HG02938 (cell line): ENCODE measurements around the gene MTR.

Experiments used
- ATAC-seq: cut with Tn5 transposase; IDR thresholded peaks from one replicate; pipeline ENCODE4 v1.9.1; 2021; ENCODE audit warnings: mild to moderate bottlenecking, moderate library complexity; ENCODE audit not compliant: unreplicated experiment

MTR gene

DNA sequence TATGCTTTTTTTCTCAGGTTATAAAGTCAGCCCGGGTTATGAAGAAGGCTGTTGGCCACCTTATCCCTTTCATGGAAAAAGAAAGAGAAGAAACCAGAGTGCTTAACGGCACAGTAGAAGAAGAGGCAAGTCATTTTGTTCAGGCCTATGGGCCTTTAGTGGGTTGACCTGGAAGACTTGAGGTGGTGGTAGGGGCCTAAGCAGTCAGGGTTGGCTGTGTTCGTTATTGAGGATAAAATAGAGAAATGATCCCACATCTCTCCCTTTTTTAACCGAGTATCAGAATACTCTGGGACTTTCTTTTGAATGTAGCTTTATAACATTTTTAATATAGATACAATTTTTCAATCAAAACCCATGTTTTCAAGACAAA is 67.1 kb downstream of the MTR start:
- ATAC-seq, result no peak

DNA sequence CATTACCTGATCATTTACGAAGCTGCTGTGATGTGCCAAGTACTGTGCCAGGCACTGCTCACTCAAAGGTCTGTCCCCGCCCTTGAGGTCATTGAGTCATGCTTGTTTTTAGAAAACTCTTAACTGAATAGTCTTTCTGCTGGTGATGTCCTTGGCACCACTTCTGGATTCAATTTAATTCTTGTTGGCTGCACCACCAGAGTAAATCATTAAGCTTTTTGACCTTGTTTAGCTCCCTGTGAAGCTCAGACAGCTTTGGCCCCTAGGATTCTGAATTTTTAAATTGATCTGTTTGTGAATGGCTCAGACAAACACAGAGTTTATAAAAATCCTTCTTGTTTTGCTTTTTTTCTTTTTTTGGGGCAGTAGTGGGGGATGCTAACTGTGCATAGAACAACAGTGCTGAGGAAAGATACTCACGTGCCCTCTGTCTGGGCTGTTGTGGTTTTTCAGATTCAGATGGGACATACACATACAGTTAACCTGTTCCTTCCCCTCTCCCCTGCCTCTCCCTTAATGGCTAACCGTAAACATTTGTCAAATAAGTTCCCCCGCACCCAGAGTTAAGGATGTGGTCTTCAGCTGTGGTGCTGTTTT is 67.6 kb downstream of the MTR start:
- no peak for ATAC-seq

DNA sequence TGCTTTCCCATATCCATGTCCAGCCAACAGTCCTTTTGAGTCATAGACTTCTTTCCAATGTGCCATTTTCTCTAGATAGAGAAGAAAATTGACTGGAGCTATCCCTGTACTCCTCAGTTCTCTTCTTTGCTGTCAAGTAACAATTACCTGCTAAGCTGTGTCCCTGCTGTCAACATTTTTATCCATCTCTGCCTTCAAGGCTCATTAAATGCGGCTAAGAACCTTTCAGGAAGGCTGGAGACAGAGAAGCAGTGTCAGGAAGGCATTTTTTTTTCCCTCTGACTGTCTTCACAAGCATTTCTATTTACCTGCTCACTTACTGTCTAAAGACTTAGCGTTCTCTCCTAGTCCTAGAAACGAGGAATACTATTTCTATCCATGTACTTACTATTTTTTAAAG is 69.1 kb downstream of the MTR start:
- ATAC-seq, result no peak

DNA sequence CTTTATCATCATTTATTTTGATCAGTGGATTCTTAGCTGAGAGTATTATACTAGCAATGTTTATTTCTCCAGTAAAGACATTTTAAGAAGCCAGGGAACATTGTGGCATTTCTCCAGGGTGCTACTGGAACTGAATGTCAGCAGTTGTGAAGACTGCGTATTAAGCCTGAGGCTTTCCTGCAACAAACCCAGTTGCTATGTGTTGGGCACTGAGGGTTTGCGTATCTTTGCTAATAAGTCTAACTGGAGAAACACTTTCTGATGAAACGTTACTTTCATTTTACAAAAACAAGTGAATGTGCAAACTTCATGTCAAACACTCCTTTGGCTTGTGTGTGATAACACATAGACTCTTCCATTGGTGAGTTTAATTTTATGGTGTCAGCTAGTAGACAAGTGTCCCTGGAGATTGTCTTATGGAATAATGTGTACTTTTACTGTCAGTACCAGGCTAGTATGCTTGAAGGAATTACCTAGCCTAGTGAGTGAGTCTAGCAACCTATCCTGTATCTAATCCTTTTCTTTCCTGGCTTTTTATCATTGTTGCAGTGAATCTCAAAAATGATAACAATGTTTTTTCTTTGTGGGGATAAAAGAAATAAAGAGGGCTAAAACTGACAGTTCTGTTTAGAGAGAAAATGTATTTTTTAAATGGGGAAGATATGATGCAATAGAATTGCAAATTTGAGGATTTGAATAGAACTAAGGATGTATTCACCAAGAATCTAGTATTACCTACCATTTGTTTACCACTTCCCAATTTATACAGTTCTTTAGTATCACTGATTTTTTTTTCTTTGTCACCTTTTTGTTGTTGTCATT is 70.1 kb downstream of the MTR start:
- ATAC-seq, result no peak

DNA sequence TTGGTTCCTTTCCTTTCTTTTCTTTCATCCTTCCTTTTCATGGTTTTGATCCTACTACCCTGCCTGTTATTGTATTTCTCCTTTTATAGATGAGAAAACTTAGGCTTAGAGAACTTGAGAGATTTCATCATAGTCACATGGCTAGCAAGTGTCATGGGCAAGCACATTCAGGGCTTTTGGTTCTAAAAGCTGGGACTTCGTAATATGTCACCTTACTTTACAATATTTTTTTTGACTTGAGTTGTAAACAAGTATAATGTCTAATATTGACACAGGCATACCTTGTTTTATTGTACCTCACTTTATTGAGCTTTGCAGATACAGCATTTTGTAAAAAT is 70.7 kb downstream of the MTR start:
- ATAC-seq, result no peak

DNA sequence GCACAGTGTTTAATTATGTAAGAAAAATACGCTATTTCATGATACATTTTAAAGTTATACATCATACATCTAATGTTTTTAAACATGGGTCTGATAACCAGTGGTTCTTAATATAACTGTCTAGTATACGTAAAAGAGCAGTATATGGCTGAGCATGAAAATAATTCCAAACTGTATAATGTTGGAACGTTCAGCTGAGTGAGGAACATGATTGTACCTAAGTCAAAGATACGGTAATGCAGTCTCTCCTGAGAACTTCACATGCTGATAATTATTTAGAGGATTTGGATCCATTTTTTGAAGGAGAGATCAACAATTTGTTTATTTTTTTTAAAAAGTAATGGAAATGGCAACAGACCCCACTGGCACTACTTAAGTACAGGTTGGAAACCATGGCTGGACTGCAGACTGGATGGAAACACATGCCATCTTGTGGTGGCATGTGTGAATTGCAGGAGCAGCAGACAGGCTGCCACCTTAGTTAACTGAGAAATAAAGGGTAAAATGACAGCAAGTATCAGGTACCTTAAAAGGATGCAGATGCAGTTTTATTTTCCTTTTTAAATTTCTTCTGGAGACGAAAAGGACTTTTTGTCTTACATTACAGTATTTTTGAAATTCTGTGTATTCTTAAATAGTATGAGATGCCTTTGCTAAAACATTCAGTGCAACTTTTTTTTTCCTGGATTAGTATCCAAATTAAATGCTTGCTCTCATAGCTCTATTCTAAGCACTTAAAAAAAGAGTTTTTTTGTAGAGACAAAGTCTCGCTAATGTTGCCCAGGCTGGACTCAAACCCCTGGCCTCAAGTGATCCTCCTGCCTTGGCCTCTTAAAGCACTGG is 73.8 kb downstream of the MTR start:
- peak; percentile 81 for ATAC-seq

DNA sequence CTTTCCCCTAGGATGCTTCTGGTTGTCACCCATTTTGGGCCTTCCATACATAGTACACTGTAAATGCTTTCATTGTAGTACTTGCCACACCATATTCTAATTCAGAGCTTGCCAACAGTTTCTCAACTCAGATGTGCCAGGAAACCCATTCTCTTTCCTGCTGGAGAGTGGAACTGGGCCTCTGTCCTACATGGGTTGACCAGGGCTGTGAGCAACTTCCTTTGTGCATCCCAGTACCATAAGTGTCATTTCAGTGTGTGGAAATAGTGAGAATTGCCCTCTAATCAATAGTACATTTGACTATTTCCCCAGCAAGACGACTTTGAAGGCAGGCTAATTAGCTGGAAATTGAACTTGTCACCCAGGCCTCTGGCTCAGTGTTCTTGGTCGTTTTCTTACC is 74.8 kb downstream of the MTR start:
- ATAC-seq, result no peak

DNA sequence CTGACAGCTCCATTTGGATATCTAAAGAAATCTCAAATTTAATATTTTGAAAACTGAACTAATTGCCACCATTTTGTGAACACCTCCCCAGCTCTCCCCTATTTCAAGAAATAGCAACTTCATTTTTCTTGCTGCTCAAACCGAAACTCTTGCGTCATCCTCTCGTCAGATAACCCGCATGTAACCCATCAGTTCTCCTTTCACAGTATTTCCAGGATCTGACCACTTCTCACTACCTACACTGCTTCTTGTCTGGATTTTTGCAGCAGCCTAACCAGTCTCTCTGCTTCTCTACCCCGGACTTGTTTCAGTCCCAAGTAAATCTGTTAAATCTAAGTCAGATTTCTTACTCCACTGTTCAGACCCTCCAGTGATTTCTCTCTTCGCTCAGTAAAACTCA is 75.6 kb downstream of the MTR start:
- no peak for ATAC-seq

DNA sequence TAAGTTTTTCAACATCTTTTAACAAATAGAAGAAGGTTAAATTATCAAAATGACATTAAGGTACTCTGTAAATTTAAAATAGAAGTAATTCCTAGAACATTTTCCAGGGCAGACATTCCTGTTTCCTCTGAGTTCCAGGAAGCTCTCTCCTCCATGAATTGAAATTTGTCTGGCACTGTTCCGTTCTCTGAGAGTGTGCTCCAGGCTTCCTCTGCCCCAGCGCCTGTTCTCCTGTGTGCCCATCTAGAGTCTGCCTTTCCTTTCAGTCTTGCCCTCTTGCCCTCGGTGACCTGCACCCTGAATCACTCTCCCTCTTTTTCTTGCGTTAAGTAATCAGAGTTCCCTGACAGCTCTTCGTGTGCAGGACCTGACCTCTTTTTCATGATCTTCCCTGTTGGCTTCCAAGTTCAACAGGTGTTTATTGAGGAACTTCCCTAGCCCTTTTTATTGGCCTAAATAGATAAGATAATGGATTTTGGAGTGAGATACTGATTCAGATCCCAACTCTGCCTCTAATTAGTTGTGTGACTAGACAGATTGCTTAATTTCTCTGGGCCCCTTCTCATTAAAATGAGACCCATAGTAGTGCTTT is 77.1 kb downstream of the MTR start:
- ATAC-seq, result no peak

DNA sequence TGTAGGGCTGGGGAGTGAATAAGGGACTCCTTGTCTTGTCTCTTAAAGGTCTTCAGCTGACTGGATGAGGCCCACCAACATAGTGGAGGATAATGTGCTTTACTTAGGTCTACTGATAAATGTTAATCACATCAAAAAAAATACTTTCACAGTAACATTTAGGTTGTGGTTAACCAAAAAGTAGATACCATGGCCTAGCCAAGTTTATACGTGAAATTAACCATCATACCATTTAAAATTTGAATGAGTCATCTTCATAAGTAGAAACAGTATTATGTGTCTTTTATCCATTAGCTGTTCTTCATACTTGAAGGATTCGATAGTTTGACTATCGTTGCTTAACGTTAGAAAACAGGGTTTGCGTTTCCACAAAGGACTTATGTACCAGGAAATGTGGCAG is 80.9 kb downstream of the MTR start:
- no peak for ATAC-seq

DNA sequence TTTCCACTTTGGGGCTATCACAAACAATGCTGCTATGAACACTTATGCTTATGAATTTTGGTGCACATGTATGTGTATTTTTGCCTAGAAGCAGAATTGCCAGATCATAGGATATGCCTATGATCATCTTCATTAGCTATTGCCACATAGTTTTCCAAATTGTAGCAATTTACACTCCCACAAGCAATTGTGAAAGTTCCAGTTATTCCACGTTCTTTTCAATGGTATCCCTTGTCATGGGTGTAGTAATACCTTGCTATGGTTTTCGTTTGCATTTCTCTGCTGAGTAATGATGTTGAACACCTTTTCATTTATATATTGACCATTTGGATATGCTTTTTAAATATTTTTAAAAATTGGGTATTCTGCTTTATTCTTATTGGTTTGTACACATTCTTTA is 82.6 kb downstream of the MTR start:
- ATAC-seq, result no peak

DNA sequence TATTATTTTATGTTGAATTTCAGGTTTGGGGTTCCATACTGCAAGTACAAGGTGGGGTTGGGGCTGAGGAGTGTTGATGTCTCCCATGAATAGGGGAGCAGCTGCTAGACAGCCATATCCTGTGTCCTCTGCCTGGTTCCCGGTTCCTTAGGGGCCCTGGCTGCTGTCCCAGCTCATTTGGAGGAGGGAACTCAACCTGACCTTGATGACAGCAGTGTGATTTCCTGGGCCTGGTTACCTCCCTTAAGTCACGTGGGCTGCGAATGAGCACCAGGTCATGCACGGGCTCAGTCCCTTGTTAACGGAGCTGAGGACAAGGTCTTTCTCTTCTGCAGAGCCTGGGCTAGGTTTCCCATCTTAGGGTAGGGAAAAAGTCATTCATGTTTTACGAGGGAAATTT is 85.1 kb downstream of the MTR start:
- no peak for ATAC-seq

DNA sequence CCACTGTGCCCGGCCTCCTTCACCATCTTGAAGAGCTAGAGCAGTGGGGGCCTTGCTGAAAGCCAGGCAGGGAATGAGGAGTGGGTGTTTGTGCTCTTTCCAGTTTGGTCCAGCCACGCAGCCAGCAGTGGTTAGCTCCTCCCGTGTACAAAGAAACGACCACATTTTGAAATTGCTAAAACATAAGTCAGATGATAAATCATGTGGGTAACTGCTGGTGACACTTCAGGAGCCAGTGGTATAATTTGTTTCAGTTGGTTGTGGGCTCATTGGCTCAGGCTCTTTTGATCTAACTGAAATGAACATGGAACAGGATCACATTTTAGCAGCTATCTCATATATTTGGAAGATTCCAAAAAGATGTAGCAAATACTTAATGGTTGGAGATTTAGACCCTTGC is 87.6 kb downstream of the MTR start:
- ATAC-seq, result no peak

DNA sequence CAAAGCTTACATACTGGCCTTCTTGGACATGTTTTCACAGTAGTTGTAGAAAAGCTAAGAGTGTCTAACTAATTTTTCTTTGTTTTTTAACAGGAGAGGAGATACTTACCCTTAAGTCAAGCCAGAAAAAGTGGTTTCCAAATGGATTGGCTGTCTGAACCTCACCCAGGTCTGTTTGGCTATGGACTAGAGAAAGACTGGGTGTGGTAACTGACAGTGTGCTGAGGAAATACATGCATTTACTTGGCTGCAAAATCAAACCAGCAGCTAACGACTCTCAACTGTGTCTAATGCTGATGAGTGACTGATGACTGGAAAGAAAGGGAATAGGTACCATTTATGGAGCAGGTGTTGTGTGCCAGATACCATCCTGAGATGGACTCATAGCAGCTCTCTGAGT is 91.1 kb downstream of the MTR start:
- no peak for ATAC-seq

DNA sequence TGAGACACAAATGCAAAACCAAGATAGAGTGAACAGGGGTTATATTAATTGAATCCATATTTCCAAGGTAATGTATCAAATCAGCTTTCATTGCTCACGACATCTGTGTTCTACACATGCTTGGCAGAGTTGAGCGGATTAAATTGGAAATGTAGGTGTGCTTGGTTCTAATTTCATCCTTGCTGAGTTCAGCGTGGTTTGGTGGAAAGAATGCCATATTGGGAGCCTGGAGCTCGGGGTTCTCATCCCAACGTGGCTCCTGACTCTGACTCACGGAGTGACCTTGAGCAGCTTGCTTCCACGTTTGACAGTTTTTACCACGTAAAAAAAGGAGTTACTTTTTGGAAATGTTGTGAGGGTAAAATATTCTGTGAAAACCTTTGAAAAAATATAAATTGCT is 92.0 kb downstream of the MTR start:
- no peak for ATAC-seq

DNA sequence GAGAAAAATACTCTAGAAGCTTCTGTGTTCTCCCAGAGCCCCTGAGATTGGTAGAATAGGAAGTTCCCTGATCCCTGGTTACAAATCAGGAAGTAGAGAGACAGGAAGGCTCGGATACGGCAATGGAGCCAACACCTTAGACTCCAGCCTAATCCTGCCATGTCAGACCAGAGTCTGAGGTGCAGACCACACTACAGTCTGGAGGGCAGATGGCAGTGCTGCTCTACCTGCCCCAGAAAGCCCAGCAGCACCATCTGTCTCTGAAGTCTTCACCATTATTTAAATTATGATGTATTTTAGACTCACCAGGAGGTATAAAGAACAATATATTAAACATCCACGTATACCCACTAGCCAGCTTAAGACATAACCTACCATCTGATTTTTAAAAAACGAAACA is 93.0 kb downstream of the MTR start:
- no peak for ATAC-seq

DNA sequence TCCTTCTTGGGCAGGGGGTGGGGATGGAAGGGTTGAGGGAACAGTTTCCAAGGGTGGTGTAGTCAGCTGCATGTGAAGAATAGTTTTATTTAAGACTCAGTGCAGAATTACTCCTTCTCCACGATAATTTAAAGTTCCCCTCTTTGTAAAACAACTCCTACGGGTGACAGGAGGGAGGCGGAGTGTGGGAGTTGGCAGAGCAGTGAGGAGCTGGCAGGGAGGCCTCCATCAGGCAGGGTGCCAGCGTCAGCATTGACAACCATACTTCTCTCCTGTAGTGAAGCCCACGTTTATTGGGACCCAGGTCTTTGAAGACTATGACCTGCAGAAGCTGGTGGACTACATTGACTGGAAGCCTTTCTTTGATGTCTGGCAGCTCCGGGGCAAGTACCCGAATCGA is 93.8 kb downstream of the MTR start:
- ATAC-seq, result no peak

DNA sequence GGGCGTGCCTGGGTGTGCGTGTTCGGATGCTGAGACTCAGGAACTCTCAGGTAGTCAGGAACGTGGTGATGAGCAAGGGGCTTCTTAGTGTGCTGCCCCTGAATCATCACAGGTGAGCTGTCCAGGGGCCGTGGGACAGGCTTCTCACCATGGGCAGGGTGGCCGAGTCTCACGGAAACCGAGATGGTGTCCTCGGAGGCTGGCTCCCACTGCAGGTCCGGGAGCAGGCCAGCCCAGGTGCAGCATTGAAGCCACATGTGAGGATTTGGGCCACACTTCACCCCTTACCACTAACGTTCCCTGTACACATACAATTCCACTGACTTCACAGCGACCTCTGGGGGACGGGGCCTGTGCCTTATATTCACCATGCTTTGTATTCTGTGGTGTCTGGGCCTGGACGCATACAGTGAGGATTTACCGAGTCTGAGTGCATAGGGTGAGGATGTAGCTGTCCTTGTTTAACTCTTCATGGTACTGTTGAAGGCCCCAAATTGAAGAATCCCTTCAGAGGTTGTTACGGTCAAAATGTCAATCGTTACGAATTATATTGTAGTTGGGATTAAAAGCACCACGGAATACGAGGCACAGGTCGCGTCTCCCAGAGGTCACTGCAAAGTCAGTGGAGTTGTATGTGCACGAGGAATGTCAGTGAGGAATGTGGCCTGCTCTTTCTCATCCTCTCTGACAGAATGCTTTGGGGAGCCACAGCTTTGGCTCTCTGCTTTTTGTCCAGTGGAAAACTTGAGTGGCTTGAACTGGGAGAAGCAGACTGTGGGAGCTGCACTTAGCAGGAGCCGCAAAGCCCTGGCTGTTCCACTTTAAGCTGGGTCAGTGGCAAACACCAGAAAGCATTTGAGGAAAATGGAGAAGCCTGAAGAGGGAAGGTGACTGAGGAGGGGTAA is 95.3 kb downstream of the MTR start:
- ATAC-seq, result no peak

DNA sequence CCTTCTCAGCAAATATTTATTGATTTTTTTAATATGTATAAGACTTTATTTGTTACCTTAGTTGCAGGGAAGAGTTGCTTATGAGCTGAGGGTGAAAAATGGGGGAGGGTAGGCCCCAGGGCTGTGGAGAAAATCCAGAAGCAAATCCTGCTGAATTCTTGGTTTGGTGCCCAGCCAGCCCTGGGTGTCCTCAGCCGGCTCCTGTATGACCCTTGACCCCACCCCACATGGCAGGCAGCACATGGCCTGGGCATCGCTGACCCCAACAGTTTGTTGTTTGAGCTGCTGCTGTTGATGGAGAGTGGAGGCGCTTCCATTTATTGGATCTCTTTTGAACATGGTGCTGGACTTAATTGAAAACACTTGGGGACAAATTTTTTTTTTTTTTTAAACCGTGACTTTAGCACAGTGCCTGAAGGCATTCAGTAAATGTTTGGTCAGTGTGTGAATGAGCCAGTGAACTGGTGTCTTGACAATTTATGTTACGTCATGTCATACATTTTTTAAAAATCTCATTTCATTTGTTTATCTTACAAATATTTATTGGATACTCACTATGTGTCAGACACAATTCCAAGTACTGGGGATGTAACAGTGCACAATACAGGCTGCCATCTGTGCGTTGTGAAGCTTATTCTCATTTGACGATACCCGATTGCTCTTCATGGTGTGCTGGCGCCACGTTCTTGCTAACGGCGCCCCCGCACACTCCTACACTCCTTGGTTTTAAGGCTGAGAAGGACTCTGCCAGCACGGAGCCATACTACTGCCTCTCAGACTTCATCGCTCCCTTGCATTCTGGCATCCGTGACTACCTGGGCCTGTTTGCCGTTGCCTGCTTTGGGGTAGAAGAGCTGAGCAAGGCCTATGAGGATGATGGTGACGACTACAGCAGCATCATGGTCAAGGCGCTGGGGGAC is 98.8 kb downstream of the MTR start:
- ATAC-seq, result no peak
